ENCODE results near the gene SEZ6L2. TPM values are rescaled to one million over a fixed set of nuclear protein-coding genes. Genes with fewer than 3 reads are reported as not detected.

SEZ6L2 gene
- total and polyA plus RNA-seq, 2 of the 13 experiments (the other 11 are each of a cell fraction or from before 2014, with no cell fraction given), result 14.9 to 16.9 TPM

GRCh38 chr16:29891525-29892457 is 7.6 kb downstream of the SEZ6L2 start (continued):
- TF ChIP-seq NONO (IDR thresholded peaks at IDR 0.05) (no peak), NONO (CRISPR knock-in tag; conservative IDR thresholded peaks at IDR 0.05) (peak; percentile 51; the same call in 1 of the 2 replicates), ZBTB34 (CRISPR knock-in tag; IDR thresholded peaks at IDR 0.05) (0 out of 2 replicates have a peak, but pooled peaks have one; percentile 19), RAD51 (IDR thresholded peaks at IDR 0.05; ENCODE audit: borderline replicate concordance) (no peak), POLR2G (IDR thresholded peaks at IDR 0.05; ENCODE audit: low read depth, low read length) (peak; percentile 37; the same call in 1 of the 2 replicates), ZNF333 (CRISPR knock-in tag; IDR thresholded peaks at IDR 0.05; ENCODE audit: borderline replicate concordance) (0 out of 2 replicates have a peak, but pooled peaks have one; percentile 8), SCMH1 (CRISPR knock-in tag; IDR thresholded peaks at IDR 0.05; ENCODE audit: borderline replicate concordance) (no peak), ZSCAN9 (CRISPR knock-in tag; IDR thresholded peaks at IDR 0.05; ENCODE audit: borderline replicate concordance) (peak; percentile 84), SNRNP70 (IDR thresholded peaks at IDR 0.05; ENCODE audit: low read depth, low read length) (no peak), ZNF275 (CRISPR knock-in tag; IDR thresholded peaks at IDR 0.05; ENCODE audit: borderline replicate concordance) (no peak), TAF15 (IDR thresholded peaks at IDR 0.05; ENCODE audit: low read depth, low read length, poor library complexity, severe bottlenecking) (no peak), ZNF501 (CRISPR knock-in tag; IDR thresholded peaks at IDR 0.05) (peak; percentile 87; the same call in 1 of the 2 replicates), PLSCR1 (CRISPR knock-in tag; IDR thresholded peaks at IDR 0.05; ENCODE audit: borderline replicate concordance) (no peak), STAT5B (CRISPR knock-in tag; IDR thresholded peaks at IDR 0.05) (no peak), ZGPAT (CRISPR knock-in tag; IDR thresholded peaks at IDR 0.05) (0 out of 2 replicates have a peak, but pooled peaks have one; percentile 47), HINFP (CRISPR knock-in tag; IDR thresholded peaks at IDR 0.05; ENCODE audit: low read depth) (no peak), SRSF9 (IDR thresholded peaks at IDR 0.05; ENCODE audit: borderline replicate concordance, insufficient read depth, low read depth, low read length, poor library complexity, severe bottlenecking) (no peak), TEAD3 (CRISPR knock-in tag; optimal IDR thresholded peaks at IDR 0.05; ENCODE audit: borderline replicate concordance) (peak; percentile 76), ZBTB7A (CRISPR knock-in tag; IDR thresholded peaks at IDR 0.05) (no peak), ZNF33B (CRISPR knock-in tag; IDR thresholded peaks at IDR 0.05) (no peak), ZNF430 (CRISPR knock-in tag; IDR thresholded peaks at IDR 0.05) (no peak)

All from HepG2 (cell line).